ENCODE data around the gene BNC2.

- TF ChIP-seq CTCF (IDR thresholded peaks at IDR 0.05) (no peak), POLR2AphosphoS5 (IDR thresholded peaks at IDR 0.05; ENCODE audit: low read depth, low read length) (no peak), REST (IDR thresholded peaks at IDR 0.05; ENCODE audit: insufficient read depth in 1 of 2, low read depth in 2 of 2, low read length in 1 of 2) (no peak)
Measured at GRCh38 chr9:16475996-16476395, 394.5 kb downstream of the BNC2 start.

Measured in Panc1 (cell line).